Psoas muscle (tissue), 8 donors: ENCODE data around the gene RDH11. TPM values are rescaled to one million over a fixed set of nuclear protein-coding genes. Genes with fewer than 3 reads are reported as not detected.
"Not testable (repeated sequence)": the region's sequence is repeated elsewhere in the genome, so short reads cannot be mapped to it uniquely, and the experiment has no call there.

Experiments
- ATAC-seq, 4 donors: fragments of 200-7000 bp; cut with Tn5 transposase; one replicate each; pipeline ENCODE4 v1.9.1; 2020; ENCODE audit warnings: moderate library complexity in 3 of 4, mild to moderate bottlenecking in 2 of 4
- DNase-seq, 2 donors: peaks; one replicate each; pipeline ENCODE4 v3.0.0-alpha.2; 2020
- H3K27ac ChIP-seq: fragments of 200-600 bp; one replicate; pipeline ENCODE4 v1.8.0; 2022
- H3K27me3 ChIP-seq, 3 donors: fragments of 200-600 bp in 1 of 3; one replicate each; pipeline versions ENCODE4 v1.6.1 to v1.8.0; 2013 to 2022; ENCODE audit warnings: low read length in 2 of 3, mild to moderate bottlenecking in 2 of 3, moderate library complexity in 1 of 3; ENCODE audit not compliant: insufficient read depth in 3 of 3
- H3K36me3 ChIP-seq, 2 donors: fragments of 200-600 bp in 1 of 2; one replicate each; pipeline versions ENCODE4 v1.6.1 to v1.8.0; 2013 to 2022; ENCODE audit warnings: low read depth in 1 of 2, mild to moderate bottlenecking in 1 of 2, moderate library complexity in 1 of 2; ENCODE audit not compliant: insufficient read depth in 1 of 2
- H3K4me1 ChIP-seq: fragments of 200-600 bp; one replicate; pipeline ENCODE4 v1.8.0; 2022
- H3K4me3 ChIP-seq: fragments of 200-600 bp; one replicate; pipeline ENCODE4 v1.8.0; 2022; ENCODE audit warnings: mild to moderate bottlenecking
- H3K9me3 ChIP-seq: fragments of 200-600 bp; one replicate; pipeline ENCODE4 v1.8.0; 2022
- CTCF ChIP-seq: fragments of 200-600 bp; IDR thresholded peaks from one replicate; pipeline ENCODE4 v1.8.0; 2022; ENCODE audit warnings: antibody characterized with exemption
- WGBS, 3 donors: extraction: QIAGEN DNeasy Blood & Tissue Kit; methylation state at CpG; one replicate each; pipeline versions ENCODE4 v1.1.6 to v1.1.7; 2013; 5-methylcytosine and 5-hydroxymethylcytosine counted together
- intact Hi-C, 2 donors: fragments of 100-400 bp; cut with DNase I; formaldehyde crosslinking; loops; one replicate each; pipeline versions ENCODE4 v1.11.0 to v1.14.2; 2022
- polyA plus RNA-seq, 3 donors: library from polyadenylated mRNA; stranded (reverse); fragments of 200-250 nt; gene quantifications; one replicate each; pipeline ENCODE4 v1.2.3, GENCODE V29; 2013
- total RNA-seq, 4 donors: library from RNA; stranded (reverse); fragmentation: NEBNext Ultra II Directional in 2 of 4; extraction: Animal tissue kit (Norgen Biotek cat#: 25700) in 2 of 4; gene quantifications; one replicate each; pipeline versions ENCODE4 v1.2.1 to v1.2.4, GENCODE V29; 2021 to 2023
- donor health status: healthy with polysubstance abuse.
- donor health status: DM: no; HTN: no; CAD: no; lungs with moderate emphysema.
- donor health status: Bipolar disorder and iron deficiency.
- donor health status: healthy.
- donor health status: DM: yes; HTN: yes; CAD: no.
- donor health status: DM: no; HTN: no; CAD: no.
- donor health status: DM: no; HTN: no; CAD: no.
- donor health status: DM: yes; HTN: yes; CAD: no.

The RDH11 gene
- total and polyA plus RNA-seq, 7 donors = 5.4 to 15.6 (median 8.5) TPM

DNA sequence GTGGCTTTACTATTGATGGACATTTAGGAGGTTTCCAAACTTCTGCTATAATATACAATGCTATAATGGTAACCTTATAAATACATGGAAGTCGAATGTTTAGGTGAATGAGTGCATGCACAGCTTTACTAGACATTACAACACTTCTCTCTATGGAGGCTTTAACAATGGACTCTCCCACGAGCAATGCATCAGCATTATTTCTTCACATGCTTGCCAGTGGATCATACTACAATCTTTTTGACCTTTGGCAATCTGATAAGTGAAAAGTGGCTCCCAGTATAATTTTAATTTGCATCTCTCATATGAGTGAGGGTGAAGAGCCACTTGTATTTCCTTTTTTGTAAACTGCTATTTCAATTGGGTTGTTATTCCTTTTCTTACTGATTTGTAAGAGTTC is 24.3 kb upstream of the RDH11 start:
- Histone ChIP-seq H3K4me1 (peaks cover 3% of the 10 kb centered on the region), H3K4me3 (no peak overlapping the region), H3K9me3 (no peaks in the 10 kb centered on the region), H3K27me3 (no peaks in the 10 kb centered on the region), H3K36me3 (no peaks in the 10 kb centered on the region), H3K27ac (no peak overlapping the region)
- no peak for DNase-seq
- intact Hi-C loops = no loop called here
- 27 to 43% (median 34%) methylated on average over 2 of the region's 2 CpGs for WGBS, 3 donors
- no peak for TF ChIP-seq CTCF
- no peak for ATAC-seq

- H3K27me3 ChIP-seq, intact Hi-C loops, H3K36me3 ChIP-seq, H3K9me3 ChIP-seq, H3K4me3 ChIP-seq, H3K4me1 ChIP-seq, ATAC-seq, DNase-seq, H3K27ac ChIP-seq: not testable (repeated sequence)
- 87 to 95% (median 91%) methylated on average over 3 of the region's 3 CpGs for WGBS, 3 donors
These were observed 23.8 kb upstream of the RDH11 start for GRCh38 chr14:67719385-67719784.

GRCh38 chr14:67718265-67718664 is 22.7 kb upstream of the RDH11 start:
- Histone ChIP-seq H3K36me3 (no peaks in the 10 kb centered on the region), H3K4me3 (no peak overlapping the region), H3K27me3 (no peaks in the 10 kb centered on the region), H3K9me3 (no peaks in the 10 kb centered on the region), H3K4me1 (peaks cover 3% of the 10 kb centered on the region), H3K27ac (no peak overlapping the region)
- WGBS, 3 donors = 67 to 81% (median 77%) methylated on average over 2 of the region's 2 CpGs
- TF ChIP-seq CTCF = no peak
- intact Hi-C loops = no loop called here
- ATAC-seq (no peak), DNase-seq (no peak)

- H3K27ac ChIP-seq = no peak overlapping the region
- 96 to 98% (median 97%) methylated on average over 1 of the region's 1 CpG for WGBS, 3 donors
- no peak for ATAC-seq
- intact Hi-C loops = no loop called here
- H3K4me1 ChIP-seq = peaks cover 2% of the 10 kb centered on the region
- H3K9me3 ChIP-seq = no peaks in the 10 kb centered on the region
- H3K27me3 ChIP-seq = no peaks in the 10 kb centered on the region
- no peaks in the 10 kb centered on the region for H3K36me3 ChIP-seq
- no peak for DNase-seq
- TF ChIP-seq CTCF = no peak
- no peak overlapping the region for H3K4me3 ChIP-seq
These were observed 21.5 kb upstream of the RDH11 start for GRCh38 chr14:67717048-67717447.

DNA sequence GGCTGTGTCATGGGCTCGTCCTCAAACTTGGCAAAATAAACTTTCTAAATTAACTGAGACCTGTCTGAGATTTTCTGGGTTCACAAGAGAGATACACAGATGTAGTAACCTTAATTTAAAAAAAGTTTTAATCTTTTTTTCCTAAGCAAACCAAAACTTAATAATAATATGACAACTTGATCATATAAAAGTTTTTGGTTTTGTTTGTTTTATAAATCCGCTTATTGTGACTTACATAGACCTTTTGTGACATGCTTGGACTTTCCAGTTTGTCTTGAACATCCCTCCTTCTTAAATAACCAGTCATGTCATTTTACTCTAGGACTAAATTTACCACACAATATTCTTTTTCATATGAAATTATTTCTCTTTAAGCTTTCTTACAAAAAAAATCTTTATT is 14.6 kb upstream of the RDH11 start:
- H3K27ac ChIP-seq = no peak overlapping the region
- ATAC-seq = no peak
- WGBS, 3 donors = 86 to 93% (median 89%) methylated on average over 2 of the region's 2 CpGs
- no peaks in the 10 kb centered on the region for H3K27me3 ChIP-seq
- H3K4me3 ChIP-seq = no peak overlapping the region
- no peaks in the 10 kb centered on the region for H3K9me3 ChIP-seq
- H3K4me1 ChIP-seq = no peaks in the 10 kb centered on the region
- intact Hi-C loops = no loop called here
- no peaks in the 10 kb centered on the region for H3K36me3 ChIP-seq
- no peak for TF ChIP-seq CTCF
- DNase-seq = no peak

DNA sequence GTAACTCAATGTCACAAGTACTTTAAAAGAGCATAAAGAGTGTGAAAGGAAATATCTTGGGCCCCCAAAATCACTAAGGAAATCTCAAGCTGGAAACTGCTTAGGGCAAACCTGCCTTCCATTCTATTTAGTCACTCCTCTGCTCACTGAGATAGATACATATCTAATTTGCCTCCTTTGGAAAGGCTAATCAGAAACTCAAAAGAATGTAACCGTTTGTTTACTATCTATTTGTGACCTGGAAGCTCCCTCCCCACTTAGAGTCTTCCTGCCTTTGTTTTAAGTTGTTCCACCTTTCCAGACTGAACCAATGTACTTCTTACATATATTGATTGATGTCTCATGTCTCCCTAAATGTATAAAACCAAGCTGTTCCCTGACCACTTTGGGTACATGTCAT is 14.2 kb upstream of the RDH11 start:
- intact Hi-C loops = loop anchor here (10.0 kb wide), 1 partner anchor 285 kb away; no protein-coding TSS in a partner anchor
- H3K9me3 ChIP-seq, H3K4me1 ChIP-seq, H3K27ac ChIP-seq, DNase-seq, H3K27me3 ChIP-seq, H3K4me3 ChIP-seq, H3K36me3 ChIP-seq, ATAC-seq: not testable (repeated sequence)
- WGBS, 3 donors = 50 to 64% (median 60%) methylated on average over 1 of the region's 1 CpG

- H3K4me1 ChIP-seq, H3K36me3 ChIP-seq, H3K9me3 ChIP-seq, ATAC-seq, H3K27ac ChIP-seq, DNase-seq, H3K4me3 ChIP-seq, H3K27me3 ChIP-seq: not testable (repeated sequence)
- intact Hi-C loops = loop anchor here (10.0 kb wide), 1 partner anchor 285 kb away; no protein-coding TSS in a partner anchor
These were observed 13.8 kb upstream of the RDH11 start for GRCh38 chr14:67709346-67709745.
